H9 (cell line): Measurements from ENCODE around the gene CCDC70. TPM values are rescaled to one million over a fixed set of nuclear protein-coding genes. Genes with fewer than 3 reads are reported as not detected.

ENCODE experiments used
- DNase-seq: peaks from one replicate; pipeline ENCODE4 v3.0.0-alpha.2; 2017
- H2AFZ ChIP-seq: one replicate; pipeline ENCODE4 v1.6.1; 2013; ENCODE audit warnings: mild to moderate bottlenecking, low read length, control low read depth, moderate library complexity
- H2AK5ac ChIP-seq: 2 replicates; pipeline ENCODE4 v1.6.1; 2013; ENCODE audit warnings: low read length, control low read depth, mixed read lengths; ENCODE audit not compliant: insufficient read length
- H2BK120ac ChIP-seq: one replicate; pipeline ENCODE4 v1.6.1; 2013; ENCODE audit warnings: low read depth, mild to moderate bottlenecking, low read length, control low read depth, inconsistent platforms; ENCODE audit not compliant: poor library complexity, severe bottlenecking
- H2BK12ac ChIP-seq: 2 replicates; pipeline ENCODE4 v1.6.1; 2013; ENCODE audit warnings: low read length, control low read depth, mixed read lengths, low read depth; ENCODE audit not compliant: insufficient read length
- H2BK15ac ChIP-seq: 2 replicates; pipeline ENCODE4 v1.6.1; 2013; ENCODE audit warnings: low read depth, low read length, control low read depth
- H2BK20ac ChIP-seq: one replicate; pipeline ENCODE4 v1.6.1; 2013; ENCODE audit warnings: low read depth, mild to moderate bottlenecking, low read length, control low read depth, inconsistent platforms; ENCODE audit not compliant: poor library complexity, severe bottlenecking
- H2BK5ac ChIP-seq: 2 replicates; pipeline ENCODE4 v1.6.1; 2013; ENCODE audit warnings: low read length, control low read depth, mixed read lengths; ENCODE audit not compliant: insufficient read length
- H3K14ac ChIP-seq: 2 replicates; pipeline ENCODE4 v1.6.1; 2013; ENCODE audit warnings: low read length, control low read depth; ENCODE audit not compliant: insufficient read depth
- H3K18ac ChIP-seq: 2 replicates; pipeline ENCODE4 v1.6.1; 2013; ENCODE audit warnings: low read depth, mild to moderate bottlenecking, mixed read lengths, low read length, control low read depth; ENCODE audit not compliant: insufficient read length
- H3K23ac ChIP-seq: 2 replicates; pipeline ENCODE4 v1.6.1; 2013; ENCODE audit warnings: low read length, control low read depth, mixed read lengths, low read depth; ENCODE audit not compliant: insufficient read length
- H3K23me2 ChIP-seq: 2 replicates; pipeline ENCODE4 v1.6.1; 2013; ENCODE audit warnings: low read depth, mild to moderate bottlenecking, mixed read lengths, low read length, control low read depth; ENCODE audit not compliant: insufficient read length, poor library complexity, severe bottlenecking
- H3K27ac ChIP-seq: 2 replicates; pipeline ENCODE4 v1.5.1; 2013; ENCODE audit warnings: low read length, control low read depth, mixed read lengths, low read depth; ENCODE audit not compliant: insufficient read length
- H3K27me3 ChIP-seq: 2 replicates; pipeline ENCODE4 v1.6.1; 2013; ENCODE audit warnings: low read length, control low read depth, inconsistent platforms; ENCODE audit not compliant: insufficient read depth
- H3K4ac ChIP-seq: 2 replicates; pipeline ENCODE4 v1.6.1; 2013; ENCODE audit warnings: low read depth, mild to moderate bottlenecking, control low read depth, inconsistent platforms, low read length, moderate library complexity
- H3K4me1 ChIP-seq: 2 replicates; pipeline ENCODE4 v1.6.1; 2013; ENCODE audit warnings: low read length, control low read depth, inconsistent platforms; ENCODE audit not compliant: insufficient read depth
- H3K4me2 ChIP-seq: 2 replicates; pipeline ENCODE4 v1.6.1; 2013; ENCODE audit warnings: low read length, control low read depth, mixed read lengths; ENCODE audit not compliant: insufficient read length, insufficient read depth
- H3K56ac ChIP-seq: 2 replicates; pipeline ENCODE4 v1.6.1; 2013; ENCODE audit warnings: low read depth, mild to moderate bottlenecking, mixed read lengths, low read length, control low read depth; ENCODE audit not compliant: insufficient read length
- H3K79me1 ChIP-seq: 2 replicates; pipeline ENCODE4 v1.6.1; 2013; ENCODE audit warnings: low read depth, mild to moderate bottlenecking, moderate library complexity, low read length, control low read depth, inconsistent platforms; ENCODE audit not compliant: insufficient read depth, poor library complexity, severe bottlenecking
- H3K79me2 ChIP-seq: 2 replicates; pipeline ENCODE4 v1.6.1; 2013; ENCODE audit warnings: low read length, control low read depth, inconsistent platforms; ENCODE audit not compliant: insufficient read depth
- H3K9ac ChIP-seq: 2 replicates; pipeline ENCODE4 v1.6.1; 2013; ENCODE audit warnings: low read length, control low read depth, mixed read lengths; ENCODE audit not compliant: insufficient read length; ENCODE audit errors: extremely low read depth
- H3K9me3 ChIP-seq: one replicate; pipeline ENCODE4 v1.6.1; 2013; ENCODE audit warnings: low read depth, low read length, inconsistent platforms; ENCODE audit not compliant: control insufficient read depth
- H3T11ph ChIP-seq: one replicate; pipeline ENCODE4 v1.6.1; 2013; ENCODE audit warnings: mild to moderate bottlenecking, low read length, control low read depth, inconsistent platforms
- H4K20me1 ChIP-seq: one replicate; pipeline ENCODE4 v1.6.1; 2013; ENCODE audit not compliant: control insufficient read depth, insufficient read length, insufficient read depth
- H4K5ac ChIP-seq: 2 replicates; pipeline ENCODE4 v1.6.1; 2013; ENCODE audit warnings: low read depth, mild to moderate bottlenecking, mixed read lengths, low read length, control low read depth; ENCODE audit not compliant: insufficient read length
- H4K8ac ChIP-seq: replicated peaks from 2 replicates; pipeline ENCODE4 v1.6.1; 2013; ENCODE audit warnings: low read length, control low read depth, mixed read lengths, low read depth; ENCODE audit not compliant: insufficient read length
- H4K91ac ChIP-seq: 2 replicates; pipeline ENCODE4 v1.6.1; 2013; ENCODE audit warnings: low read depth, mild to moderate bottlenecking, moderate library complexity, mixed read lengths, low read length, control low read depth; ENCODE audit not compliant: insufficient read length
- H3K27ac Mint-ChIP-seq, 3 experiments: 2 replicates in 2 of 3; 3 replicates in 1 of 3; pipeline ENCODE4 v1.8.0; 2020 to 2021; ENCODE audit warnings: mixed read lengths in 3 of 3, mild to moderate bottlenecking in 1 of 3, moderate library complexity in 1 of 3
- H3K27me3 Mint-ChIP-seq: 2 replicates; pipeline ENCODE4 v1.8.0; 2021; ENCODE audit warnings: low read depth, mild to moderate bottlenecking, moderate library complexity, mixed read lengths
- H3K36me3 Mint-ChIP-seq, 3 experiments: 2 replicates in 2 of 3; 3 replicates in 1 of 3; pipeline ENCODE4 v1.8.0; 2020 to 2021; ENCODE audit warnings: low read depth in 3 of 3, mixed read lengths in 3 of 3; ENCODE audit not compliant: insufficient read depth in 1 of 3
- H3K4me1 Mint-ChIP-seq, 2 experiments: 2 replicates each; pipeline ENCODE4 v1.8.0; 2020; ENCODE audit warnings: mixed read lengths in 2 of 2
- H3K4me3 Mint-ChIP-seq, 2 experiments: 2 replicates in 1 of 2; 3 replicates in 1 of 2; pipeline ENCODE4 v1.8.0; 2020 to 2021; ENCODE audit warnings: mild to moderate bottlenecking in 2 of 2, mixed read lengths in 2 of 2, moderate library complexity in 1 of 2
- H3K9me3 Mint-ChIP-seq, 2 experiments: 2 replicates in 1 of 2; 3 replicates in 1 of 2; pipeline ENCODE4 v1.8.0; 2020; ENCODE audit warnings: mild to moderate bottlenecking in 2 of 2, mixed read lengths in 2 of 2, moderate library complexity in 1 of 2
- CTCF ChIP-seq: fragments of 200-600 bp; sonication (generic); conservative IDR thresholded peaks from 3 replicates; pipeline ENCODE4 v1.8.0; 2021; ENCODE audit warnings: antibody characterized with exemption, mild to moderate bottlenecking
- WGBS: extraction: QIAGEN DNeasy Blood & Tissue Kit; methylation state at CpG from one replicate; pipeline ENCODE4 v1.1.7; 2013; ENCODE audit warnings: missing lambda C conversion rate, low lambda C conversion rate, mixed read lengths; ENCODE audit not compliant: insufficient read length; ENCODE audit errors: extremely low coverage; 5-methylcytosine and 5-hydroxymethylcytosine counted together
- total RNA-seq: library from RNA; stranded (reverse); gene quantifications from 2 replicates; pipeline ENCODE4 v1.2.1, GENCODE V29; 2021

CCDC70 gene
- total RNA-seq, 1 experiment from 2014 or later, result not detected

- H4K20me1 ChIP-seq, result no peaks in the 10 kb centered on the region
- no peaks in the 10 kb centered on the region for H3K79me1 ChIP-seq
- no peak overlapping the region for H2BK120ac ChIP-seq
- no peak overlapping the region for H3K14ac ChIP-seq
- no peak overlapping the region for H4K8ac ChIP-seq
- no peak overlapping the region for H4K91ac ChIP-seq
- H2AK5ac ChIP-seq, result no peak overlapping the region
- no peak overlapping the region for H3K4ac ChIP-seq
- no peaks in the 10 kb centered on the region for H3K27me3 ChIP-seq
- no peak overlapping the region for H2BK15ac ChIP-seq
- Mint-ChIP-seq H3K27ac (no peak overlapping the region), H3K4me3 (no peak overlapping the region), H3K27me3 (peaks cover 4% of the 10 kb centered on the region), H3K36me3 (no peaks in the 10 kb centered on the region), H3K9me3 (no peaks in the 10 kb centered on the region), H3K4me1 (peaks cover 13 to 21% of the 10 kb centered on the region in 2 experiments)
- no peak overlapping the region for H2AFZ ChIP-seq
- no peak overlapping the region for H3K56ac ChIP-seq
- no peak overlapping the region for H2BK5ac ChIP-seq
- H3K23ac ChIP-seq, result no peak overlapping the region
- no peak overlapping the region for H3K27ac ChIP-seq
- no peak overlapping the region for H3K4me2 ChIP-seq
- TF ChIP-seq CTCF, result no peak
- no CpG with 5 or more reads among the region's 3 CpGs for WGBS
- no peaks in the 10 kb centered on the region for H3K4me1 ChIP-seq
- H3K18ac ChIP-seq, result no peak overlapping the region
- H3K79me2 ChIP-seq, result no peaks in the 10 kb centered on the region
- no peak overlapping the region for H2BK12ac ChIP-seq
- H3K9me3 ChIP-seq, result no peaks in the 10 kb centered on the region
- H4K5ac ChIP-seq, result no peak overlapping the region
- no peak overlapping the region for H2BK20ac ChIP-seq
- H3K9ac ChIP-seq, result no peak overlapping the region
- H3T11ph ChIP-seq, result no peak overlapping the region
- peak; percentile 7 for DNase-seq
- no peaks in the 10 kb centered on the region for H3K23me2 ChIP-seq
Observed at GRCh38 chr13:51906581-51906980, 44.8 kb downstream of the CCDC70 start.
